ENCODE measurements around the gene RAMP2. TPM values are rescaled to one million over a fixed set of nuclear protein-coding genes. Genes with fewer than 3 reads are reported as not detected.

RAMP2 gene
- total and polyA plus RNA-seq, 2 experiments from 2014 or later, result 2.4 to 3.7 TPM

DNA sequence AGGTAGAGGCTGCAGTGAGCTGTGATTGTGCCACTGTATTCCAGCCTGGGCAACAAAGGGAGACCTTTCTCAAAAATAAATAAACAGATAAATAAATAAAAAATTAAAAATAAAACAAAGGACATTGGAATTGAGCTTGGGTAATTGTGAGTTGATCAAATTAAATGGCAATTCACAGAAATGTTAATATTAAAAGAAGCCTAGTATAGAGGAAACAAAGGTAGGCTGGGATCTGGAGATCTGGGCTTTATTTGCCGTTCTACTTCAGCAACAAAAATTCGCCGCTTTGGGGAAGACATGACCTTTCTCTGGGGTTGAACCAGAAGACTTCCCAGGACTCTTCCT lies 11.9 kb downstream of the RAMP2 start:
- H3K4me1 ChIP-seq (ENCODE audit: insufficient read depth), result peaks cover 16% of the 10 kb centered on the region
- no peaks in the 10 kb centered on the region for H3K9me2 ChIP-seq (ENCODE audit: insufficient read depth)
- no peaks in the 10 kb centered on the region for H3K27me3 ChIP-seq (replicated peaks; ENCODE audit: insufficient read depth)
- no peak for DNase-seq
- 1 to 2% methylated on average over 3 of the region's 3 CpGs for WGBS, 2 experiments (ENCODE audit: low coverage in 1 of 2, low lambda C conversion rate in 2 of 2, missing lambda C conversion rate in 2 of 2)
- H3K9ac ChIP-seq, result peak overlapping the region; percentile 89
- TF ChIP-seq EZH2phosphoT487 (IDR thresholded peaks at IDR 0.05; ENCODE audit: insufficient read depth, low read depth) (no peak), EZH2 (IDR thresholded peaks at IDR 0.05; ENCODE audit: insufficient read depth, poor library complexity, severe bottlenecking) (no peak)
- peaks cover 11% of the 10 kb centered on the region; the same call in 1 of the 2 replicates for H3K79me2 ChIP-seq (ENCODE audit: insufficient read depth)
- peak overlapping the region; percentile 97 for H2AFZ ChIP-seq
- H4K20me1 ChIP-seq (ENCODE audit: insufficient read depth), result no peaks in the 10 kb centered on the region
- peaks cover 16% of the 10 kb centered on the region; the same call in 1 of the 2 replicates for H3F3A ChIP-seq (ENCODE audit: insufficient read depth)
- peak overlapping the region; percentile 85 for H3K4me2 ChIP-seq (ENCODE audit: unreplicated experiment)
- H3K27ac ChIP-seq, result peak overlapping the region; percentile 66
- H3K36me3 ChIP-seq (ENCODE audit: low read depth), result peaks cover 7% of the 10 kb centered on the region; the same call in 1 of the 2 replicates
- H3K4me3 ChIP-seq, result peak overlapping the region; percentile 93
- in situ Hi-C loops (cut with MboI), result no loop called here
- no peaks in the 10 kb centered on the region for H3K9me3 ChIP-seq (ENCODE audit: low read depth)

DNA sequence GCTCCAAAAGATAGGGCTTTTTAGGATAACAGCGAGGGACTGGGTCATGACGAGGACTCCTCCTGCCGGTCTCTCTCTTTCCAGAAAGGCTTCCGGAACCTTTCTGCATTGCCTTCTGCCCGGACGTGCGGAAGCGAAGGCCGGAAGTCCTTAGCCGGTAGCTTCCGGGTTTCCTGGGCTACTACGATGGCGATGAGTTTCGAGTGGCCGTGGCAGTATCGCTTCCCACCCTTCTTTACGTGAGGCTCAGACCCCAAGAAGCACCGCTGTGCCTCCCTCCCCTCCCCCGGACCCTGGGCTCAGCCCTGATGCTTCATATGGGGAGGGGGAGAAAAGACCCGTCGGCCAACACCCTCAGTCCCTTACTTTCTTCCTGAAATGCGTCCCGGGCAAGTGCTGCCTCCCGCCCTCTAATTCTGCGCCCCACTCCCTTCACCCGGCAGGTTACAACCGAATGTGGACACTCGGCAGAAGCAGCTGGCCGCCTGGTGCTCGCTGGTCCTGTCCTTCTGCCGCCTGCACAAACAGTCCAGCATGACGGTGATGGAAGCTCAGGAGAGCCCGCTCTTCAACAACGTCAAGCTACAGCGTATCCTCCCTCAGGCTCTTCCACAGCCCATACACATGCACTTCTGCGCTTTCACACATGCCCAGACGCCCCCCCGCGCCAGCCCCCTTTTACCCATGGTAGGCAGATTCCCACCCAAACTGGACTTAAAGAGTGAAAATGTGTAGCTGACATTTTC lies 12.4 kb downstream of the RAMP2 start, which contains the start of gene VPS25:
VPS25 (plus strand) TSS at position 160 of the 746 bp plus-strand sequence; CDS start at position 187, 27 bp downstream.
- peak within 1 kb of the TSS; percentile 89 for H3K9ac ChIP-seq
- no peaks in the 10 kb centered on the region for H4K20me1 ChIP-seq (ENCODE audit: insufficient read depth)
- peaks cover 16% of the 10 kb centered on the region for H3K4me1 ChIP-seq (ENCODE audit: insufficient read depth)
- H3K27ac ChIP-seq, result peak within 1 kb of the TSS; percentile 66
- WGBS, 2 experiments (ENCODE audit: low coverage in 1 of 2, low lambda C conversion rate in 2 of 2, missing lambda C conversion rate in 2 of 2), result 1 to 2% methylated on average over 36 to 39 of the region's 39 CpGs
- in situ Hi-C loops (cut with MboI), result no loop called here
- H3K9me3 ChIP-seq (ENCODE audit: low read depth), result no peaks in the 10 kb centered on the region
- H3K4me2 ChIP-seq (ENCODE audit: unreplicated experiment), result peak within 1 kb of the TSS; percentile 85
- H3K9me2 ChIP-seq (ENCODE audit: insufficient read depth), result no peaks in the 10 kb centered on the region
- H2AFZ ChIP-seq, result peak within 1 kb of the TSS; percentile 97
- H3K36me3 ChIP-seq (ENCODE audit: low read depth), result peaks cover 7% of the 10 kb centered on the region; the same call in 1 of the 2 replicates
- TF ChIP-seq EZH2 (IDR thresholded peaks at IDR 0.05; ENCODE audit: insufficient read depth, poor library complexity, severe bottlenecking) (no peak), EZH2phosphoT487 (IDR thresholded peaks at IDR 0.05; ENCODE audit: insufficient read depth, low read depth) (no peak)
- peak; percentile 94 for DNase-seq
- H3K27me3 ChIP-seq (replicated peaks; ENCODE audit: insufficient read depth), result no peaks in the 10 kb centered on the region
- peaks cover 16% of the 10 kb centered on the region; the same call in 1 of the 2 replicates for H3F3A ChIP-seq (ENCODE audit: insufficient read depth)
- H3K79me2 ChIP-seq (ENCODE audit: insufficient read depth), result peaks cover 11% of the 10 kb centered on the region; the same call in 1 of the 2 replicates
- H3K4me3 ChIP-seq, result peak within 1 kb of the TSS; percentile 93

DNA sequence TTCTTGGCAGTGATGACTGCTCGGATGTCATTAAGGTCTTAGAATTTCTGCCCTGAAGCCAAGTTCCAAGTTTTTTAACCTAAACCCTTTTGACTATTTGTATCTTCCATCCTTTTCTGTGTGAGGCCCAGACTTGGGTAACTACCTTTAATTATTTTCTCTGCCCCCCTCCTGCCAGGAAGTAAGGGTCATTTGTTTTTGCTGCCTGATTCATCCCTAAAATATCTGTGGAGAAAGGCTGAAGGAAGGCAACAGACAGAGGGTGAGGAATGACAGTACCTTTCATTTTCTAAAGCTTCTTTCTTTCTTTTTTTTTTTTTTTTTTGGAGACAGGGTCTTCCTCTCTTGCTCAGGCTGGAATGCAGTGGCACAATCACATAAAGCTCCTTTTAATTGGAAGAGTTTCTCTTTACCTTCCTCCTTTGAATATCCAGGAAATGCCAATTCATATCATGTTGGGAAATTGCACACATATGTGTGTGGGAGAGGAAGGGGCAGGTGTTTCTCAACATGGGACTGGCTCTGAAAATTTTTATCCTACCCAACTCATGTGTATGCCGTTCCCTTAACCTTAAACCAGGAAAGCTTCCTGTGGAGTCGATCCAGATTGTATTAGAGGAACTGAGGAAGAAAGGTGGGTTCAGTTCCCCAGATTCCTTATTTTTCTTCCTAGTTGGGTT lies 13.2 kb downstream of the RAMP2 start:
- H3K27me3 ChIP-seq (replicated peaks; ENCODE audit: insufficient read depth), result no peaks in the 10 kb centered on the region
- H3K9me2 ChIP-seq (ENCODE audit: insufficient read depth), result no peaks in the 10 kb centered on the region
- H2AFZ ChIP-seq, result peak overlapping the region; percentile 97
- in situ Hi-C loops (cut with MboI), result no loop called here
- H4K20me1 ChIP-seq (ENCODE audit: insufficient read depth), result no peaks in the 10 kb centered on the region
- peaks cover 16% of the 10 kb centered on the region for H3K4me1 ChIP-seq (ENCODE audit: insufficient read depth)
- peaks cover 7% of the 10 kb centered on the region; the same call in 1 of the 2 replicates for H3K36me3 ChIP-seq (ENCODE audit: low read depth)
- peak overlapping the region; percentile 66 for H3K27ac ChIP-seq
- no peaks in the 10 kb centered on the region for H3K9me3 ChIP-seq (ENCODE audit: low read depth)
- H3K79me2 ChIP-seq (ENCODE audit: insufficient read depth), result peaks cover 11% of the 10 kb centered on the region; the same call in 1 of the 2 replicates
- peak overlapping the region; percentile 89 for H3K9ac ChIP-seq
- H3K4me2 ChIP-seq (ENCODE audit: unreplicated experiment), result peak overlapping the region; percentile 85
- peak overlapping the region; percentile 93 for H3K4me3 ChIP-seq
- TF ChIP-seq EZH2phosphoT487 (IDR thresholded peaks at IDR 0.05; ENCODE audit: insufficient read depth, low read depth), result no peak
- no peak for TF ChIP-seq EZH2 (IDR thresholded peaks at IDR 0.05; ENCODE audit: insufficient read depth, poor library complexity, severe bottlenecking)
- 52 to 54% methylated on average over 3 of the region's 3 CpGs for WGBS, 2 experiments (ENCODE audit: low coverage in 1 of 2, low lambda C conversion rate in 2 of 2, missing lambda C conversion rate in 2 of 2)
- H3F3A ChIP-seq (ENCODE audit: insufficient read depth), result peaks cover 21% of the 10 kb centered on the region; the same call in 1 of the 2 replicates
- DNase-seq, result peak; percentile 58

DNA sequence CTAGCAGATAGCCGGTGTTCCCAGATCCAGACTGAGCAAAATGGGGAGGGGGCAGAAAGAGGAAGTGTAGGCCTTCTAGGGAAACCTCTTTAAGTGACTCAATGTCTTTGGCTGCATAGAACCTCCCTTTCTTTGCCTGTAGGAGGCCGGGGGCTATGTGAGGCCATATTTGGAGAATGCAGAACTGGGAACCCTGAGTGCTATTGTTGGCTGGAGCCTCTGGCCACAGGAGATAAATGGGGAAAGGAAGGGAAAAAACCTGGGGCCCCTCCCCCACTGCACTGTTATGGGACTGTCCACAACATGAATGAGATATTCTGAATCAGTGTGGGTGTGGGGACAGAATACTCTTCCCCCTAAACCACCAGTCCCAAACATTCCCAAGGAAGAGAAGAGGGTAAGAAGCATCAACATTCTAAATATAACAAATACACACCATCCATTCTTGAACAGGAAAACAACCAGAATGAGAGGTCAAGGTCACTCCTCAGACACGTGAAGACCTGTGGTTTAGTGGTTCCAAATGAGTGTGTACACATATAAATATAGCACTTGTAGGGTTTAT lies 14.6 kb downstream of the RAMP2 start:
- Histone ChIP-seq H3K9me2 (ENCODE audit: insufficient read depth) (no peaks in the 10 kb centered on the region), H3K9ac (no peak overlapping the region), H3K9me3 (ENCODE audit: low read depth) (no peaks in the 10 kb centered on the region), H3K27me3 (replicated peaks; ENCODE audit: insufficient read depth) (no peaks in the 10 kb centered on the region), H3K4me2 (ENCODE audit: unreplicated experiment) (no peak overlapping the region), H3K4me3 (no peak overlapping the region), H3K79me2 (ENCODE audit: insufficient read depth) (peaks cover 11% of the 10 kb centered on the region; the same call in 1 of the 2 replicates), H3K27ac (no peak overlapping the region; the same call in 1 of the 2 replicates), H3K4me1 (ENCODE audit: insufficient read depth) (peaks cover 16% of the 10 kb centered on the region), H3F3A (ENCODE audit: insufficient read depth) (peaks cover 26% of the 10 kb centered on the region; the same call in 1 of the 2 replicates), H3K36me3 (ENCODE audit: low read depth) (peaks cover 7% of the 10 kb centered on the region; the same call in 1 of the 2 replicates), H4K20me1 (ENCODE audit: insufficient read depth) (no peaks in the 10 kb centered on the region), H2AFZ (no peak overlapping the region)
- no peak for TF ChIP-seq EZH2 (IDR thresholded peaks at IDR 0.05; ENCODE audit: insufficient read depth, poor library complexity, severe bottlenecking)
- no peak for TF ChIP-seq EZH2phosphoT487 (IDR thresholded peaks at IDR 0.05; ENCODE audit: insufficient read depth, low read depth)
- 70 to 78% methylated on average over 3 of the region's 3 CpGs for WGBS, 2 experiments (ENCODE audit: low coverage in 1 of 2, low lambda C conversion rate in 2 of 2, missing lambda C conversion rate in 2 of 2)
- in situ Hi-C loops (cut with MboI), result no loop called here
- peak; percentile 57 for DNase-seq
